Measurements from ENCODE around the gene KIF13A. TPM values are rescaled to one million over a fixed set of nuclear protein-coding genes. Genes with fewer than 3 reads are reported as not detected.

KIF13A gene
- total RNA-seq, result 39.5 to 51.9 TPM (median 49.7 TPM) in 3 replicates
- long read RNA-seq, partial matches to known transcripts, result 0 of 17 reads
- long read RNA-seq, other reads (novel, unspliced or antisense), result 15 of 17 reads

DNA sequence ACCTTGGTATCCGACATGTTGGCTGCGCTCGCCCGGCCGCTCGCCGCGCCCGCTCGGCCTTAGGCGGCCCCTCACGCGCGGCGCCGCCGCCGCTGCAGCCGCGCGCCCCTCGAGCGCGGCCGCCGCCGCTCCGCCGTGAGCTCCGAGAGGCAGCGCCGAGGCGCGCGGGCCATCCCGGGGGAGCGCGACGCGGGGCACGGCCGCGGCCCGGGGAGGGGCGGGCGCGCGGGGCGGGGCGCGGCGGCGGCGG is at the start of gene KIF13A:
Gene KIF13A (minus strand): TSS at position 189 of the 250 bp plus-strand sequence. CDS start 172 bp downstream, at position 17.
- TF ChIP-seq, protein P1, sequence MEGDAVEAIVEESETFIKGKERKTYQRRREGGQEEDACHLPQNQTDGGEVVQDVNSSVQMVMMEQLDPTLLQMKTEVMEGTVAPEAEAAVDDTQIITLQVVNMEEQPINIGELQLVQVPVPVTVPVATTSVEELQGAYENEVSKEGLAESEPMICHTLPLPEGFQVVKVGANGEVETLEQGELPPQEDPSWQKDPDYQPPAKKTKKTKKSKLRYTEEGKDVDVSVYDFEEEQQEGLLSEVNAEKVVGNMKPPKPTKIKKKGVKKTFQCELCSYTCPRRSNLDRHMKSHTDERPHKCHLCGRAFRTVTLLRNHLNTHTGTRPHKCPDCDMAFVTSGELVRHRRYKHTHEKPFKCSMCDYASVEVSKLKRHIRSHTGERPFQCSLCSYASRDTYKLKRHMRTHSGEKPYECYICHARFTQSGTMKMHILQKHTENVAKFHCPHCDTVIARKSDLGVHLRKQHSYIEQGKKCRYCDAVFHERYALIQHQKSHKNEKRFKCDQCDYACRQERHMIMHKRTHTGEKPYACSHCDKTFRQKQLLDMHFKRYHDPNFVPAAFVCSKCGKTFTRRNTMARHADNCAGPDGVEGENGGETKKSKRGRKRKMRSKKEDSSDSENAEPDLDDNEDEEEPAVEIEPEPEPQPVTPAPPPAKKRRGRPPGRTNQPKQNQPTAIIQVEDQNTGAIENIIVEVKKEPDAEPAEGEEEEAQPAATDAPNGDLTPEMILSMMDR (IDR thresholded peaks at IDR 0.05), result no peak
- Mint-ChIP-seq H3K4me1 (ENCODE audit: low read depth) (peaks cover 35% of the 10 kb centered on the region), H3K4me3 (ENCODE audit: unreplicated experiment) (peak within 1 kb of the TSS; percentile 90), H3K9me3 (ENCODE audit: low read depth) (no peaks in the 10 kb centered on the region), H3K27ac (ENCODE audit: unreplicated experiment) (peak within 1 kb of the TSS; percentile 95), H3K36me3 (ENCODE audit: low read depth) (peaks cover 3% of the 10 kb centered on the region), H3K27me3 (ENCODE audit: low read depth) (no peaks in the 10 kb centered on the region)
- no peak for DNase-seq (ENCODE audit: low spot score)

DNA sequence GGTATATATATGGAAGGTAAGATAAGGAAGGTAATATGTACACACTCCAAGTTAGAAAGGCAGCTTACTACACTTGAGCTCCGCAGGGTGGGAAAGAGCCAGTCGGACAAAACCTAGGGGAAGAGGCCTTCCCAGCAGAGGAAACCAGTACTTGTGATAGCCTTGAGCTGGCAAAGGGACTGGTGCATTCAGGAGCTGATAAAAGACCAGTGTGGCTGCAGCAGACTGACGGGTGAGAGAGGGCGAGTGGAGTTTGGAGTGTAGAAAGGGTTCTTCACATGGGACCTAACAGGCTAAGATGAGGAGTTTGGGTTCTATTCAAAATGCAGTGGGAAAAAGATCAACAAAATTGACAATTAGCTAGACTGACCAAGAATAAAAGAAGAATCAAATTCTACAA is 49.3 kb upstream of the KIF13A start:
- Mint-ChIP-seq H3K27me3 (ENCODE audit: low read depth) (no peaks in the 10 kb centered on the region), H3K36me3 (ENCODE audit: low read depth) (no peaks in the 10 kb centered on the region), H3K4me3 (ENCODE audit: unreplicated experiment) (no peak overlapping the region), H3K9me3 (ENCODE audit: low read depth) (no peaks in the 10 kb centered on the region), H3K4me1 (ENCODE audit: low read depth) (peaks cover 19% of the 10 kb centered on the region), H3K27ac (ENCODE audit: unreplicated experiment) (no peak overlapping the region)
- DNase-seq (ENCODE audit: low spot score), result no peak
- TF ChIP-seq, protein P1 (IDR thresholded peaks at IDR 0.05), result no peak

DNA sequence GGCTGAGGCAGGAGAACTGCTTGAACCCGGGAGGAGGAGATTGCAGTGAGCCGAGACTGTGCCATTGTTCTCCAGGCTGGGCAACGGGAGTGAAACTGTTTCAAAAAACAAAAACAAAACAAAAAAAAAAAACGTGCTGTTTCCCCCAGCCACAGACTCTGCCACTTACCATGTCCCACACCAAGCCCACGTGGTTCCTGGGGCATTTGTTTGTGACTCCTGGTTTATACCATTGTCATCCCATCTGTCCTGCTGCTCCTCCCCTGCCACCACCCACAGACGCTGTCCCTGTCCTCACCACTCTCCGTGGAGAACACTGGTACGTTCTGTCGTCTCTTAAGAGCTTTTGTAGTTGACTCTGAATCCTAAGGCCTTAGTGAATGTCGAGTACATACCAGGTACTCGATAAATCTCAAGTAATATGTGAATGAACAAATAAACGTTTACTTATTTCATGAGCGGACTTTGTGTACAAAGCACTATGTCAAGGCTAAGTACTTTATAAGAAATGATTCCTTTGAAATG is 48.0 kb upstream of the KIF13A start:
- no peak for DNase-seq (ENCODE audit: low spot score)
- Mint-ChIP-seq H3K4me1 (ENCODE audit: low read depth) (peaks cover 9% of the 10 kb centered on the region), H3K4me3 (ENCODE audit: unreplicated experiment) (no peak overlapping the region), H3K27ac (ENCODE audit: unreplicated experiment) (no peak overlapping the region), H3K9me3 (ENCODE audit: low read depth) (no peaks in the 10 kb centered on the region), H3K27me3 (ENCODE audit: low read depth) (no peaks in the 10 kb centered on the region), H3K36me3 (ENCODE audit: low read depth) (no peaks in the 10 kb centered on the region)
- TF ChIP-seq, protein P1 (IDR thresholded peaks at IDR 0.05), result no peak

DNA sequence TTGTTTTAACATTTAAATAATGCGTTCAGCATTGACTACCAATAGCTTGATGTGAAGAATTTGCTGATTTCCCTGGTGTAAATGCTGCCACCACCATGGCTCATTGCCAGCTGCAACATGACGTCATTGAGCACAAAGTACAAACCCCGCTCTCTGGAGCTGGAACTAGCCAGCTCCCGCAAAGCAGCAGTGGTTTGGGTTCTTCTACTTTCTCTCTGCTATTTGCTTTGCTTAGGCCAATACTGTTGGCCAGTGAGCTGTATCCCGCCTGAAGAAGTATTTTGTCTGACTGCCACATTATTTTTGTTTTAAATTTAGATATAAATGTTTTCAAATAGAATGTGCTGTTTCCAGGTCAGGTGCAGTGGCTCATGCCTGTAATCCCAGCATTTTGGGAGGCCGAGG is 47.4 kb upstream of the KIF13A start:
- DNase-seq (ENCODE audit: low spot score), result no peak
- TF ChIP-seq, protein P1 (IDR thresholded peaks at IDR 0.05), result no peak
- Mint-ChIP-seq H3K9me3 (ENCODE audit: low read depth) (no peaks in the 10 kb centered on the region), H3K27ac (ENCODE audit: unreplicated experiment) (no peak overlapping the region), H3K36me3 (ENCODE audit: low read depth) (no peaks in the 10 kb centered on the region), H3K27me3 (ENCODE audit: low read depth) (no peaks in the 10 kb centered on the region), H3K4me1 (ENCODE audit: low read depth) (peaks cover 4% of the 10 kb centered on the region), H3K4me3 (ENCODE audit: unreplicated experiment) (no peak overlapping the region)

DNA sequence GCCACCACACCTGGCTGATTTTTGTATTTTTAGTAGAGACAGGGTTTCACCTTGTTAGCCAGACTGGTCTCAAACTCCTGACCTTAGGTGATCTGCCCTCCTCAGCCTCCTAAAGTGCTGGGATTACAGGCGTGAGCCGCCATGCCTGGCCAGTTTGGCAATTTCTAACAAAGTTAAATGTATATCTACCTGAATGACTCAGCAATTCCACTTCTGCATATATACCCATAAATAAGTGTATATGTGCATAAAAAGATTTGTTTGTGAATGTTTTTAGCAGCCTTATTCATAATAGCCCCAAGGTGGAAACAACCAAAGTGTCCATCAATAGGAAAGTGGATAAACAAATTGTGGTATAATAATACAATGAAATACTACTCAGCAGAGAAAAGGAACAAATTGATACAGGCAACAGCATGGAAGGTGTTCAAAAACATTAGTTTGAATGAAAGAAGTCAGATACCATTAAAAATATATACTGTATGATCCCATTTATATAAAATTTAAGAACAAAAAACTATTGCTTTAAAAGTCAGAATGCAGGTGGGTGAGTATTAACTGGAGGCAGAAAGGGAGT is 44.3 kb upstream of the KIF13A start:
- Mint-ChIP-seq H3K27ac (ENCODE audit: unreplicated experiment) (no peak overlapping the region), H3K4me1 (ENCODE audit: low read depth) (no peaks in the 10 kb centered on the region), H3K36me3 (ENCODE audit: low read depth) (no peaks in the 10 kb centered on the region), H3K27me3 (ENCODE audit: low read depth) (no peaks in the 10 kb centered on the region), H3K4me3 (ENCODE audit: unreplicated experiment) (no peak overlapping the region), H3K9me3 (ENCODE audit: low read depth) (no peaks in the 10 kb centered on the region)
- TF ChIP-seq, protein P1 (IDR thresholded peaks at IDR 0.05), result no peak
- no peak for DNase-seq (ENCODE audit: low spot score)

Measured in chondrocyte (in vitro differentiated cells).